Peyer's patch (tissue), 4 donors: ENCODE data around the gene CD28. TPM values are rescaled to one million over a fixed set of nuclear protein-coding genes. Genes with fewer than 3 reads are reported as not detected.

Source experiments
- DNase-seq, 3 donors: peaks; one replicate each; pipeline ENCODE4 v3.0.0-alpha.2; 2017 to 2019
- H3K27ac ChIP-seq, 4 donors: fragments of 200-600 bp; sonication (generic); one replicate each; pipeline ENCODE4 v1.5.1; 2016 to 2019
- H3K27me3 ChIP-seq, 2 donors: fragments of 200-600 bp; sonication (generic); one replicate each; pipeline ENCODE4 v1.5.1; 2019
- H3K36me3 ChIP-seq, 3 donors: fragments of 200-600 bp; sonication (generic); one replicate each; pipeline ENCODE4 v1.5.1; 2016 to 2019
- H3K4me1 ChIP-seq, 4 donors: fragments of 200-600 bp; sonication (generic); one replicate each; pipeline ENCODE4 v1.5.1; 2016 to 2019
- H3K4me3 ChIP-seq, 4 donors: fragments of 200-600 bp; sonication (generic); 1 replicate in 3 of 4; 2 replicates in 1 of 4; pipeline ENCODE4 v1.5.1; 2016 to 2019; ENCODE audit warnings: mild to moderate bottlenecking in 1 of 4
- H3K9me3 ChIP-seq, 4 donors: fragments of 200-600 bp; sonication (generic); one replicate each; pipeline ENCODE4 v1.5.1; 2016 to 2019; ENCODE audit warnings: mild to moderate bottlenecking in 1 of 4
- CTCF ChIP-seq, 6 experiments: fragments of 450-650 bp in 4 of 6; fragments of 200-600 bp in 2 of 6; sonication (generic) in 1 of 6; IDR thresholded peaks; one replicate each; pipeline ENCODE4 v1.5.1; 2017 to 2019; ENCODE audit warnings: antibody characterized with exemption in 6 of 6, mild to moderate bottlenecking in 3 of 6, moderate library complexity in 1 of 6
- POLR2A ChIP-seq, 2 donors: fragments of 450-650 bp; IDR thresholded peaks; one replicate each; pipeline ENCODE4 v1.5.1; 2017; ENCODE audit warnings: antibody characterized with exemption in 2 of 2, mild to moderate bottlenecking in 2 of 2, moderate library complexity in 2 of 2
- total RNA-seq, 4 donors: library from RNA; depleted of rRNA; stranded (reverse); fragments of >200 nt; gene quantifications; one replicate each; pipeline ENCODE4 v1.1.0, GENCODE V29; 2016

CD28 gene
- total RNA-seq: 1 to 10 TPM in 1 of 4 donors, under 1 TPM in 3; 0.53 to 5.0 (median 0.76) TPM

GRCh38 chr2:203706403-203706802, at the start of gene CD28:
CD28 (plus strand) TSS chr2:203706639; CDS start chr2:203706697, 58 bp downstream.
- DNase-seq: peak in 2 of 3 donors; percentile 82 to 92
- Histone ChIP-seq H3K27ac (peak within 1 kb of the TSS; percentile 43 to 69 (median 66)), H3K9me3 (no peaks in the 10 kb centered on the region), H3K4me1 (no peaks in the 10 kb centered on the region), H3K4me3 (peak within 1 kb of the TSS; percentile 2 to 23 (median 6)), H3K27me3 (no peaks in the 10 kb centered on the region), H3K36me3 (no peaks in the 10 kb centered on the region)
- TF ChIP-seq CTCF (IDR thresholded peaks at IDR 0.05): no peak
- TF ChIP-seq POLR2A (IDR thresholded peaks at IDR 0.05): peak; percentile 17 to 39

- TF ChIP-seq POLR2A (IDR thresholded peaks at IDR 0.05): no peak
- TF ChIP-seq CTCF (IDR thresholded peaks at IDR 0.05): no peak
- Histone ChIP-seq H3K36me3 (no peaks in the 10 kb centered on the region), H3K4me1 (peaks cover 0 to 16% (median 0%) of the 10 kb centered on the region in 4 donors), H3K4me3 (no peak overlapping the region), H3K27ac (no peak overlapping the region), H3K9me3 (no peaks in the 10 kb centered on the region), H3K27me3 (no peaks in the 10 kb centered on the region)
- no peak for DNase-seq
Measured at GRCh38 chr2:203659331-203660049, 46.9 kb upstream of the CD28 start.

- Histone ChIP-seq H3K9me3 (no peaks in the 10 kb centered on the region), H3K4me3 (no peak overlapping the region), H3K27me3 (no peaks in the 10 kb centered on the region), H3K4me1 (peaks cover 0 to 16% (median 0%) of the 10 kb centered on the region in 4 donors), H3K36me3 (no peaks in the 10 kb centered on the region), H3K27ac (no peak overlapping the region)
- no peak for DNase-seq
- TF ChIP-seq POLR2A (IDR thresholded peaks at IDR 0.05) (no peak), CTCF (IDR thresholded peaks at IDR 0.05) (no peak)
Measured at GRCh38 chr2:203660465-203660864, 46.0 kb upstream of the CD28 start.

DNA sequence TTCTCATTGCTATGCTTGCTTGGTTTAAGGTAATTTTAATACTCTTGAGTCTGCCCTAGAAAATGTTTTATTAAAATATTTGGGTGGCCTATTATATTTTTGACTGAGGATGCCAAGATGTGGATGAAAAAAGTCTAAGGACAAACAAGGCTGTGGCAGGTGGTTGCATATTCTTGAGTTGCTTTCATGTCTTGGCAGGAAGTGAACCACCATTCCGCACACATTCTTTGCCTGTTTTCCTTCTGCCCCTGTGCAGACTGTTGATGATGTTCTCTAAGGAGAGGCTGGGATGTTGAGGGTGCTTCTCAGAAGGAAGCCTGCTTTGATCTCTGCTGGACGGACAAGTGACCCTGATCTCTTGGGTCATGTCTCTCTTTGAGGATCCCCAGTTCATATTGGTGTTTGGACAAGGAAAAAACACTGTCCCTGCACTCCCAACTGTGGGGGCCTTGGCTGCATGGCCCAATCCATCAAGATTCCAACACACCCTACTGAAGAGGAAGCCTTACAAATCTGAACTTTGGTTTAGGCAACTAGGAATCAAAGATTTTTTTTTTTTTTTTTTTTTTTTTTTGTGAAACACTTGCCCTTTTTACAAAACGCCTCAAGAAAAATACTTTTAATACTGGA, 45.0 kb upstream of the CD28 start:
- H3K27ac ChIP-seq: no peak overlapping the region
- no peak for DNase-seq
- H3K9me3 ChIP-seq: no peaks in the 10 kb centered on the region
- no peak overlapping the region for H3K4me3 ChIP-seq
- H3K4me1 ChIP-seq: peaks cover 0 to 10% (median 0%) of the 10 kb centered on the region in 4 donors
- no peaks in the 10 kb centered on the region for H3K27me3 ChIP-seq
- no peaks in the 10 kb centered on the region for H3K36me3 ChIP-seq
- TF ChIP-seq CTCF (IDR thresholded peaks at IDR 0.05) (no peak), POLR2A (IDR thresholded peaks at IDR 0.05) (no peak)

- Histone ChIP-seq H3K27me3 (no peaks in the 10 kb centered on the region), H3K9me3 (no peaks in the 10 kb centered on the region), H3K4me1 (peaks cover 0 to 4% (median 0%) of the 10 kb centered on the region in 4 donors), H3K36me3 (no peaks in the 10 kb centered on the region), H3K27ac (no peak overlapping the region), H3K4me3 (no peak overlapping the region)
- DNase-seq: no peak
- TF ChIP-seq CTCF (IDR thresholded peaks at IDR 0.05) (no peak), POLR2A (IDR thresholded peaks at IDR 0.05) (no peak)
Measured at GRCh38 chr2:203662487-203662886, 44.0 kb upstream of the CD28 start.
